Trophoblast cell (in vitro differentiated cells and primary cell): ENCODE measurements around the gene KRT79.
A peak's percentile ranks its signal among the peaks of the same experiment; 100 is the strongest.

ENCODE experiments used
- DNase-seq, 2 donors: peaks; one replicate each; pipeline ENCODE4 v3.0.0-alpha.2; 2016
- H2AFZ ChIP-seq: 2 replicates; pipeline ENCODE4 v1.6.1; 2013; ENCODE audit warnings: low read length, moderate library complexity, mild to moderate bottlenecking; ENCODE audit not compliant: insufficient read depth, poor library complexity
- H2AK5ac ChIP-seq: 2 replicates; pipeline ENCODE4 v1.6.1; 2013; ENCODE audit warnings: mild to moderate bottlenecking, low read length
- H2BK120ac ChIP-seq: 2 replicates; pipeline ENCODE4 v1.6.1; 2013; ENCODE audit warnings: low read length, mild to moderate bottlenecking, moderate library complexity; ENCODE audit not compliant: insufficient read depth, poor library complexity
- H2BK12ac ChIP-seq: 2 replicates; pipeline ENCODE4 v1.6.1; 2013; ENCODE audit warnings: mild to moderate bottlenecking, low read length, moderate library complexity
- H2BK5ac ChIP-seq: 2 replicates; pipeline ENCODE4 v1.6.1; 2013; ENCODE audit warnings: low read length, low read depth, moderate library complexity, mild to moderate bottlenecking; ENCODE audit not compliant: poor library complexity
- H3K14ac ChIP-seq: 2 replicates; pipeline ENCODE4 v1.6.1; 2013; ENCODE audit warnings: mild to moderate bottlenecking, low read length
- H3K18ac ChIP-seq: 2 replicates; pipeline ENCODE4 v1.6.1; 2013; ENCODE audit warnings: mild to moderate bottlenecking, low read length
- H3K23ac ChIP-seq: 2 replicates; pipeline ENCODE4 v1.6.1; 2013; ENCODE audit warnings: low read length
- H3K27ac ChIP-seq: 2 replicates; pipeline ENCODE4 v1.5.1; 2013; ENCODE audit warnings: low read depth, mild to moderate bottlenecking, inconsistent platforms, low read length, moderate library complexity
- H3K27me3 ChIP-seq: 2 replicates; pipeline ENCODE4 v1.6.1; 2013; ENCODE audit warnings: inconsistent platforms, mild to moderate bottlenecking, low read length, moderate library complexity; ENCODE audit not compliant: insufficient read depth
- H3K36me3 ChIP-seq, 2 experiments: 1 replicate in 1 of 2; 2 replicates in 1 of 2; pipeline ENCODE4 v1.6.1; 2013; ENCODE audit warnings: low read length in 2 of 2, mild to moderate bottlenecking in 2 of 2, moderate library complexity in 1 of 2; ENCODE audit not compliant: insufficient read depth in 2 of 2, control insufficient read depth in 1 of 2
- H3K4ac ChIP-seq: 2 replicates; pipeline ENCODE4 v1.6.1; 2013; ENCODE audit warnings: low read depth, mild to moderate bottlenecking, low read length, moderate library complexity
- H3K4me1 ChIP-seq, 2 experiments: 1 replicate in 1 of 2; 2 replicates in 1 of 2; pipeline ENCODE4 v1.6.1; 2013; ENCODE audit warnings: low read length in 2 of 2, mild to moderate bottlenecking in 2 of 2, moderate library complexity in 1 of 2; ENCODE audit not compliant: insufficient read depth in 2 of 2, control insufficient read depth in 1 of 2
- H3K4me2 ChIP-seq: 2 replicates; pipeline ENCODE4 v1.6.1; 2013; ENCODE audit warnings: inconsistent platforms, mild to moderate bottlenecking, low read length, moderate library complexity
- H3K4me3 ChIP-seq: 2 replicates; pipeline ENCODE4 v1.5.1; 2013; ENCODE audit warnings: mild to moderate bottlenecking, low read depth, low read length, inconsistent platforms
- H3K79me1 ChIP-seq: one replicate; pipeline ENCODE4 v1.6.1; 2013; ENCODE audit warnings: low read length
- H3K79me2 ChIP-seq: 2 replicates; pipeline ENCODE4 v1.6.1; 2013; ENCODE audit warnings: low read length, mild to moderate bottlenecking; ENCODE audit not compliant: control insufficient read depth, insufficient read depth, poor library complexity
- H3K9ac ChIP-seq: 2 replicates; pipeline ENCODE4 v1.6.1; 2013; ENCODE audit warnings: mild to moderate bottlenecking, low read length
- H3K9me3 ChIP-seq: 2 replicates; pipeline ENCODE4 v1.6.1; 2013; ENCODE audit warnings: low read depth, mild to moderate bottlenecking, control low read depth, inconsistent platforms, low read length; ENCODE audit not compliant: insufficient read depth
- H4K12ac ChIP-seq: 2 replicates; pipeline ENCODE4 v1.6.1; 2013; ENCODE audit warnings: low read depth, mild to moderate bottlenecking, low read length, moderate library complexity
- H4K8ac ChIP-seq: 2 replicates; pipeline ENCODE4 v1.6.1; 2013; ENCODE audit warnings: low read depth, mild to moderate bottlenecking, low read length, moderate library complexity
- H4K91ac ChIP-seq: one replicate; pipeline ENCODE4 v1.6.1; 2013; ENCODE audit warnings: low read depth, mild to moderate bottlenecking, low read length, moderate library complexity
- WGBS: extraction: QIAGEN DNeasy Blood & Tissue Kit; methylation state at CpG from one replicate; pipeline ENCODE4 v1.1.7; 2013; ENCODE audit warnings: missing lambda C conversion rate; ENCODE audit not compliant: insufficient read length, insufficient coverage; ENCODE audit errors: extremely low coverage; 5-methylcytosine and 5-hydroxymethylcytosine counted together

Gene KRT79

GRCh38 chr12:52844386-52844785 is 10.3 kb upstream of the KRT79 start:
- Histone ChIP-seq H4K12ac (no peak overlapping the region), H3K4me3 (no peak overlapping the region), H3K23ac (no peak overlapping the region), H3K4ac (no peak overlapping the region), H3K27me3 (no peaks in the 10 kb centered on the region), H3K9ac (peak overlapping the region; percentile 66), H3K27ac (no peak overlapping the region), H3K9me3 (peaks cover 3% of the 10 kb centered on the region), H3K4me1 (peaks cover 4 to 6% of the 10 kb centered on the region in 2 experiments), H3K14ac (no peak overlapping the region), H4K91ac (no peak overlapping the region), H4K8ac (no peak overlapping the region), H3K18ac (no peak overlapping the region), H2AFZ (no peak overlapping the region), H2BK12ac (no peak overlapping the region), H3K4me2 (no peak overlapping the region), H2BK5ac (no peak overlapping the region), H3K79me2 (no peaks in the 10 kb centered on the region), H3K36me3 (no peaks in the 10 kb centered on the region), H2BK120ac (no peak overlapping the region), H2AK5ac (no peak overlapping the region), H3K79me1 (no peaks in the 10 kb centered on the region)
- no CpG with 5 or more reads among the region's 11 CpGs for WGBS
- DNase-seq = no peak

DNA sequence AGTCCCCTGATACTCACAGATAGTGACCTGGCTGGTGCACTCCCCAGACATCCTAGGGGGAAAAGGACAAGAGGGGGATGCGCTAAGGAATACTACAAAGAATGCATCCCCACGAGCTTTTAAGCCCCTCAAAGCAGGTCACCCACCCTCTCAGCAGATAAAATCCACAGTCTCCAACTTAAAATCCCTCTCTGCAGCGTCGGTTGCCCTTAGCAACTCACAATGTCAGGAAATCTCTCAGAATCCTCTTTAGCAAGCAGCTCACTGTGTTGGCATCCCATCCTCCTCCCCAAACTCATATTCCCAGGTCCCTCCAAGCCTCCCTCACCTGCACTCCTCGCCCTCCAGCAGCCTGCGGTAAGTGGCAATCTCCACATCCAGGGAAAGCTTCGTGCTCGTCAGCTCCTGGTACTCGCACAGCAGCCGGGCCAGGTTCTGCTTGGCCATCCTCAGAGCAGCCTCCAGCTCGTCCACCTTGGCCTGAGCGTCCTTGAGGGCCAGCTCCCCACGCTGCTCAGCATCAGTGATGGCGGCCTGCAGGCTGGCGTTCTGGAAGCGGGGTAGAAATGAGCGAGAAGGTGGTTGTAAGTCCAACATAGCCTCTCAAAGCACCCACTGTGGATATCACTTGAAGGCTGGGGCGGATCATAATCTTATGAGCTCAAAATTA is 5.5 kb upstream of the KRT79 start:
- no peak overlapping the region for H2AK5ac ChIP-seq
- no peak overlapping the region for H2AFZ ChIP-seq
- H3K4me3 ChIP-seq = no peak overlapping the region
- peaks cover 4% of the 10 kb centered on the region for H3K9me3 ChIP-seq
- H3K4ac ChIP-seq = no peak overlapping the region
- H3K18ac ChIP-seq = no peak overlapping the region
- no peak overlapping the region for H3K23ac ChIP-seq
- DNase-seq = no peak
- no peak overlapping the region for H2BK120ac ChIP-seq
- no CpG with 5 or more reads among the region's 18 CpGs for WGBS
- H3K79me2 ChIP-seq = no peaks in the 10 kb centered on the region
- no peaks in the 10 kb centered on the region for H3K27me3 ChIP-seq
- no peaks in the 10 kb centered on the region for H3K36me3 ChIP-seq
- no peak overlapping the region for H3K9ac ChIP-seq
- H3K14ac ChIP-seq = no peak overlapping the region
- H3K79me1 ChIP-seq = no peaks in the 10 kb centered on the region
- no peak overlapping the region for H2BK12ac ChIP-seq
- no peak overlapping the region for H4K12ac ChIP-seq
- no peak overlapping the region for H4K8ac ChIP-seq
- H3K27ac ChIP-seq = no peak overlapping the region
- H2BK5ac ChIP-seq = no peak overlapping the region
- peaks cover 3 to 4% of the 10 kb centered on the region in 2 experiments for H3K4me1 ChIP-seq
- no peak overlapping the region for H4K91ac ChIP-seq
- H3K4me2 ChIP-seq = no peak overlapping the region

DNA sequence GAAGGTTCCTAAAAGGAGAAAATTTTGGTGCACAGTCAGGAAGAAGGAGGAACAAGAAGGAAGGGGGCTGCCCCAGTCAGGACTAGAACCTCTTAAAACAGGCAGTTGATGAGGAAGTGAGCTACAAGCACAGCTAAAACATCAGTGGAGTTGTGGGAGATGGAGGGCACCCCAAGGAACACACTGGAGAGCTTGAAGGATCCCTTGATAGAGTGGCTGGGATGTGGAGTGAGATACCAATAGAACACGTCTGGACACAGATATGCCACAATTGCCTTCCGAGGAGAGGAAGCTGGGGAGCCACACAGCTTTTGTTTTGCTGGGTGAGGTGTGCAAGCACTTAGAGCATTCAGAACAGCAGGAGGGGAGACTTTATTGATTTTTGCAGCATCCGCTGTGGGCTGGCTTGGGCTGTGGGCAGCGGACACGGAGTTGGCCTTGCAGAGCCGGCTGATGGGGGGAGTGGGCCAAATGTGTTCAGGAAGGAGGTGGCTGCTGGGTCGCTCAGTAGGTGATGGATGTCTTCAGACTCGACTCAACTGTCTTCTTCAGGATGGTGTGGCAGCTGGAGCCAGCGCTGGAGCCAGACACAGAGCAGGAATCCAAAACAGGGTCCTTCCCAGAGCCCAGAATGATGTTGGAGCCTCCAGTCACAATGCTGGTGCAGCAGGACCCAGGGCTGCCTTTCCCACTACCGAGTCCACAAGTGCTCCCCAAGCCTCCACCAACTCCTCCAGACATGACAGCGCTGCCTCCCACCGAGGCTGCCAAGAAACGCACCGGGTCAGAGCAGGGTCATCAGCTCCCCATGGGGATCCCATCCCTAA is 4.7 kb upstream of the KRT79 start:
- Histone ChIP-seq H2AFZ (no peak overlapping the region), H3K4me3 (no peak overlapping the region), H2BK12ac (no peak overlapping the region), H3K9me3 (peaks cover 3% of the 10 kb centered on the region), H3K4me2 (no peak overlapping the region), H3K27me3 (no peaks in the 10 kb centered on the region), H3K4me1 (peaks cover 3 to 4% of the 10 kb centered on the region in 2 experiments), H3K79me1 (no peaks in the 10 kb centered on the region), H3K9ac (no peak overlapping the region), H3K27ac (no peak overlapping the region), H4K8ac (no peak overlapping the region), H3K36me3 (no peaks in the 10 kb centered on the region), H2BK120ac (no peak overlapping the region), H4K91ac (no peak overlapping the region), H2BK5ac (no peak overlapping the region), H3K14ac (no peak overlapping the region), H3K4ac (no peak overlapping the region), H2AK5ac (no peak overlapping the region), H3K23ac (no peak overlapping the region), H3K18ac (no peak overlapping the region), H4K12ac (no peak overlapping the region), H3K79me2 (no peaks in the 10 kb centered on the region)
- no CpG with 5 or more reads among the region's 14 CpGs for WGBS
- DNase-seq = no peak

- H2AK5ac ChIP-seq = no peak overlapping the region
- H3K4me2 ChIP-seq = no peak overlapping the region
- H2BK120ac ChIP-seq = no peak overlapping the region
- H3K79me1 ChIP-seq = no peaks in the 10 kb centered on the region
- WGBS = no CpG with 5 or more reads among the region's 6 CpGs
- H3K9ac ChIP-seq = no peak overlapping the region
- H2BK5ac ChIP-seq = no peak overlapping the region
- H3K27me3 ChIP-seq = no peaks in the 10 kb centered on the region
- H3K27ac ChIP-seq = no peak overlapping the region
- DNase-seq = no peak
- H3K4me1 ChIP-seq = peaks cover 3 to 4% of the 10 kb centered on the region in 2 experiments
- H3K4me3 ChIP-seq = no peak overlapping the region
- H3K14ac ChIP-seq = no peak overlapping the region
- no peak overlapping the region for H3K4ac ChIP-seq
- H3K9me3 ChIP-seq = peaks cover 3% of the 10 kb centered on the region
- H3K36me3 ChIP-seq = no peaks in the 10 kb centered on the region
- no peak overlapping the region for H2BK12ac ChIP-seq
- no peak overlapping the region for H4K8ac ChIP-seq
- no peak overlapping the region for H4K91ac ChIP-seq
- no peaks in the 10 kb centered on the region for H3K79me2 ChIP-seq
- H4K12ac ChIP-seq = no peak overlapping the region
- H2AFZ ChIP-seq = no peak overlapping the region
- no peak overlapping the region for H3K23ac ChIP-seq
- H3K18ac ChIP-seq = no peak overlapping the region
These were observed 3.9 kb upstream of the KRT79 start for GRCh38 chr12:52837781-52838608.
